22Rv1 (cell line): Measurements from ENCODE around the gene FARS2.

ENCODE experiments used
- CTCF ChIP-seq: fragments of 450-650 bp; IDR thresholded peaks from 2 replicates; pipeline ENCODE4 v1.5.1; 2017; ENCODE audit warnings: mild to moderate bottlenecking
- ZFX ChIP-seq: fragments of 450-650 bp; IDR thresholded peaks from 2 replicates; pipeline ENCODE4 v1.6.1; 2017; ENCODE audit warnings: antibody characterized with exemption, borderline replicate concordance

- TF ChIP-seq CTCF: no peak
- TF ChIP-seq ZFX: no peak
Measured at GRCh38 chr6:5580736-5581581, 319.6 kb downstream of the FARS2 start.
